H1 (cell line): ENCODE measurements around the gene MAPRE2. TPM values are rescaled to one million over a fixed set of nuclear protein-coding genes. Genes with fewer than 3 reads are reported as not detected.

ENCODE experiments used
- polyA plus RNA-seq, 7 experiments: library from polyadenylated mRNA; depleted of rRNA in 3 of 7; stranded (reverse) in 5 of 7; unstranded in 2 of 7; fragments of >200 nt in 5 of 7; fragments of 200-250 nt in 2 of 7; gene quantifications; 1 replicate in 5 of 7; 2 replicates in 1 of 7; 4 replicates in 1 of 7; pipeline versions ENCODE4 v1.2.1 to v1.2.3, GENCODE V29; 2011 to 2013; ENCODE audit warnings: missing spikeins in 2 of 7, mixed read lengths in 2 of 7
- small RNA-seq: library from polyadenylated mRNA; stranded (forward); fragments of <200 nt; extraction: miRNeasy Mini kit (QIAGEN cat#:217004); gene quantifications from one replicate; pipeline ENCODE3, GENCODE V24; 2013; ENCODE audit not compliant: insufficient read depth
- total RNA-seq: library from RNA; stranded (reverse); fragmentation: NEBNext Ultra II Directional; extraction: Animal tissue kit (Norgen Biotek cat#: 25700); gene quantifications from 2 replicates; pipeline ENCODE4 v1.2.1, GENCODE V29; 2021
- TF ChIP-seq, protein P1 (sequence below), 3 experiments: IDR thresholded peaks; 1 replicate in 2 of 3; 2 replicates in 1 of 3; pipeline versions ENCODE4 v1.5.1 to v1.6.1; 2011; ENCODE audit warnings: low read length in 3 of 3, mild to moderate bottlenecking in 3 of 3, inconsistent platforms in 2 of 3, low read depth in 1 of 3, moderate library complexity in 1 of 3; ENCODE audit not compliant: insufficient read depth in 1 of 3; ENCODE audit errors: control extremely low read depth in 1 of 3

The MAPRE2 gene
- total and polyA plus RNA-seq, 2 of the 8 experiments (the other 6 are each of a cell fraction or from before 2014, with no cell fraction given) = 32.6 to 33.1 TPM

DNA sequence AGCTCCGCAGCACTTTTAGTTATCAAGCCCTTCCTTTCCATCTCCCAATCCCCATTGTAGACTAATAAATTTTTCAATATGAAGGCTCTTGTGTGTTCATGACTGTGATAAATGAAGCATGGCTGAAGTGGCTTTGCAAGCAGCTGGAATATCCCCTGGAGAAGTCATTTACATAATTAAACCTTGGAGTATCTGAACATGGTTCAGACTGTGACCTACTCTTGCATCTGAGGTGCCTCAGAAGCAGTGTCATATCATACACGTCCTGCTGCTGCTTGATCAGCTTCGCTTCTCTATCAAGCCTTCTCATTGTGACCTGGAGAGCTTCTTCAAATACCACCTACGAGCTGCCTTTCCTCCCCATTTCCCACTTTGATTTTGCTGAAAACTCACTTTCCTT, 151.2 kb downstream of the MAPRE2 start (continued):
- TF ChIP-seq, protein P1, sequence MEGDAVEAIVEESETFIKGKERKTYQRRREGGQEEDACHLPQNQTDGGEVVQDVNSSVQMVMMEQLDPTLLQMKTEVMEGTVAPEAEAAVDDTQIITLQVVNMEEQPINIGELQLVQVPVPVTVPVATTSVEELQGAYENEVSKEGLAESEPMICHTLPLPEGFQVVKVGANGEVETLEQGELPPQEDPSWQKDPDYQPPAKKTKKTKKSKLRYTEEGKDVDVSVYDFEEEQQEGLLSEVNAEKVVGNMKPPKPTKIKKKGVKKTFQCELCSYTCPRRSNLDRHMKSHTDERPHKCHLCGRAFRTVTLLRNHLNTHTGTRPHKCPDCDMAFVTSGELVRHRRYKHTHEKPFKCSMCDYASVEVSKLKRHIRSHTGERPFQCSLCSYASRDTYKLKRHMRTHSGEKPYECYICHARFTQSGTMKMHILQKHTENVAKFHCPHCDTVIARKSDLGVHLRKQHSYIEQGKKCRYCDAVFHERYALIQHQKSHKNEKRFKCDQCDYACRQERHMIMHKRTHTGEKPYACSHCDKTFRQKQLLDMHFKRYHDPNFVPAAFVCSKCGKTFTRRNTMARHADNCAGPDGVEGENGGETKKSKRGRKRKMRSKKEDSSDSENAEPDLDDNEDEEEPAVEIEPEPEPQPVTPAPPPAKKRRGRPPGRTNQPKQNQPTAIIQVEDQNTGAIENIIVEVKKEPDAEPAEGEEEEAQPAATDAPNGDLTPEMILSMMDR (IDR thresholded peaks at IDR 0.05; ENCODE audit: control extremely low read depth in 1 of 3, insufficient read depth in 1 of 3, low read depth in 1 of 3, low read length in 3 of 3) = no peak
- TF ChIP-seq, all 59 proteins: peak for 0

Small RNAs within 50 kb of the gene (small RNA-seq; reads per million reads assigned to genes)
- gene AC015967.2 = not detected

Other genes starting within 250 kb of the MAPRE2 start
- gene ZNF397, start 199.6 kb downstream of the MAPRE2 start, total RNA-seq = 38.9 and 39.5 TPM in 2 replicates
- 9.0 and 9.8 TPM in 2 replicates for gene ZNF397, start 199.6 kb downstream of the MAPRE2 start, polyA plus RNA-seq (2011; rRNA removed)
- 9.9 and 10.3 TPM in 2 replicates for gene ZSCAN30, start 248.8 kb downstream of the MAPRE2 start, total RNA-seq
- gene ZSCAN30, start 248.8 kb downstream of the MAPRE2 start, polyA plus RNA-seq (2011; rRNA removed) = 4.3 and 4.4 TPM in 2 replicates